ENCODE results near the gene PCBP3. TPM values are rescaled to one million over a fixed set of nuclear protein-coding genes. Genes with fewer than 3 reads are reported as not detected.

The PCBP3 gene
- total RNA-seq, 2 experiments from 2014 or later, result 1.3 to 1.4 TPM

DNA sequence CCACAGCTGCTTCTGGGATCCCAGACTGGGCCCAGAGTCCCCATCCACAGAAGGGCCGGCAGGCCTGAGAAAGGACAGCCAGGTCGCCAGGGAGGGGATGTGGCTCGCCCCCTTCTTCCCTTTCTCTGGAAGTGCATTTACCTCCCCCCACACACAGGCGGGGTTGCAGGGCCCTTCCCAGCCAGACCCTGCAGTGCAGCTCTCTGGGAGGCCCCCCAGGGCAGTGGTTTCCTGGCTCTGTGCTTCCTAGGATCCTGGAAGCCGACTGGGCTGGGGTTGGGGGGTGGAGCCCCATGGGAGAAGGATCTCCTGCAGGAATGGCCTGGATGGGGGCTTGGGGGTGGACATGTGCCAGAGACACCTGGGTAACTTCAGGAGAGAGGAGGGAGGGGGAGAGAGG is 333.9 kb downstream of the PCBP3 start:
- POLR2A ChIA-PET, result no interaction called here
- no peak overlapping the region for H3K27ac Mint-ChIP-seq
- CTCF ChIA-PET, result no interaction called here
- DNase-seq (no peak), ATAC-seq (no peak)
- H3K4me3 Mint-ChIP-seq, result no peak overlapping the region
- peaks cover 20% of the 10 kb centered on the region for H3K27me3 Mint-ChIP-seq (ENCODE audit: low read depth)
- no peaks in the 10 kb centered on the region for H3K9me3 Mint-ChIP-seq (ENCODE audit: insufficient read depth)
- peaks cover 24% of the 10 kb centered on the region for H3K4me1 Mint-ChIP-seq (ENCODE audit: low read depth)
- no peaks in the 10 kb centered on the region for H3K36me3 Mint-ChIP-seq (ENCODE audit: low read depth)

DNA sequence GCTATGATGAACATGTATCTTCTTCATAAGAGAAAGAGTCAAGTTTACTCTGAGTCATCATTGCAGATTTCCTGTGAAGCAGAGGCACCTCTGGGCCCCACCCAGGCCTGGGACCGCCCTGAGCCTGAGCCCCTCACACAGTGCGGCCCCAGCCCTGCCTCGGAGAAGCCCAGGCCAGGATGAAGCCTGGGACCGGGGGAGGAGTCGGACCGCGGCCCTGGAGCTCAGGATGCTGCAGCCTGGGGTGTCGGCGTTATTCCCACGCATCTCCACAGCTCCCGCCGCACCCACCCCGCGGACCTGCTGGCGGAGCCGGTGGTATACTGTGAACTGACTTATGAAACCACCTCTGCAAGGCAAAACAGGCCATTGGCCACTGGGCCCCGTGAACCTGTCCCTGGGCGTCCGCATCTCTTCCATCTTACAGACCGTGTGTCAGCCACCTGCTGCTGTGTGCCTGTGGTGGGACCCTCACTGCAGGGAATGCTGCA is 335.7 kb downstream of the PCBP3 start:
- CTCF ChIA-PET, result interaction anchor here (0.6 to 1.4 kb wide), 2 partner anchors 9 to 164 kb away, joined by 3 to 4 read pairs; no protein-coding TSS in a partner anchor
- DNase-seq (no peak), ATAC-seq (no peak)
- Mint-ChIP-seq H3K27me3 (ENCODE audit: low read depth) (peaks cover 22% of the 10 kb centered on the region), H3K27ac (no peak overlapping the region), H3K36me3 (ENCODE audit: low read depth) (no peaks in the 10 kb centered on the region), H3K4me3 (no peak overlapping the region), H3K9me3 (ENCODE audit: insufficient read depth) (no peaks in the 10 kb centered on the region), H3K4me1 (ENCODE audit: low read depth) (peaks cover 18% of the 10 kb centered on the region)
- POLR2A ChIA-PET, result no interaction called here

DNA sequence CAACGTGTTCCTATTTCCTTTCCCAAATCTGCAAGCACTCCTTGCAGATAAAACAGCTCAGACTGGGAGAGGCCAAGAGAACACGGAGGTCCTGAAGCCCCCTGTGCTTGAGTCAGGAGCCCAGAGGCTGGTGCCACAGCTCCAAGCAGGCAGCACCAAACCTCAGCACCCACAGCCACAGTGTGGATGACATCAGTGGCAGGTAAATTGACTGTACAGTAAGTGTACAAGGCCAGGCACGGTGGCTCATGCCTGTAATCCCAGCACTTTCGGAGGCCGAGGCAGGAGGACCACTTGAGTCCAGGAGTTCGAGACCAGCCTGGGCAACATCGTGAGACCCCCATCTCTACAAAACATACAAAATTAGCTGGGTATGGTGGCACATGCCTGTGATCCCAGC is 336.1 kb downstream of the PCBP3 start:
- Mint-ChIP-seq H3K27ac (no peak overlapping the region), H3K9me3 (ENCODE audit: insufficient read depth) (no peaks in the 10 kb centered on the region), H3K27me3 (ENCODE audit: low read depth) (peaks cover 17% of the 10 kb centered on the region), H3K4me1 (ENCODE audit: low read depth) (peaks cover 14% of the 10 kb centered on the region), H3K36me3 (ENCODE audit: low read depth) (no peaks in the 10 kb centered on the region), H3K4me3 (no peak overlapping the region)
- POLR2A ChIA-PET, result no interaction called here
- CTCF ChIA-PET, result interaction anchor here (1.0 kb wide), 1 partner anchor 164 kb away, joined by 3 read pairs; no protein-coding TSS in a partner anchor
- DNase-seq (no peak), ATAC-seq (no peak)

DNA sequence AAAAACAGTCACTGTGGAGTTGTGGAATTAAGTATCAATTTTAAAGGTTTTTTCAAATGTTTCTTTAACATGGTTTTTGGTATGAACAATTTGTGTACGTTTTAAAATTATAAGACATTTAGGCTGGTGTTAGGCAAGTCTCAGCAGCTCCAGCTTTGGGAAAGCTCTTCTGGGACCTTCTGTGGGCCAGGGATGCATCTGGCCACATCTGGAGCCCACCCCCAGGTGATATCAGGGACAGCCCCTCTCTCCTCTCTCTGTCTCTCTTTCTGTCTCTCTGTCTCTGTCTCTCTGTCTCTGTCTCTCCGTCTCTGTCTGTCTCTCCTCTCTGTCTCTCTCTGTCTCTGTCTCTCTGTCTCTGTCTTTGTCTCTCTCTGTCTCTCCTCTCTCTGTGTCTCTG is 336.7 kb downstream of the PCBP3 start:
- Mint-ChIP-seq H3K4me3 (no peak overlapping the region), H3K9me3 (ENCODE audit: insufficient read depth) (no peaks in the 10 kb centered on the region), H3K27ac (no peak overlapping the region), H3K4me1 (ENCODE audit: low read depth) (peaks cover 11% of the 10 kb centered on the region), H3K36me3 (ENCODE audit: low read depth) (no peaks in the 10 kb centered on the region), H3K27me3 (ENCODE audit: low read depth) (peaks cover 15% of the 10 kb centered on the region)
- no peak for DNase-seq
- POLR2A ChIA-PET, result no interaction called here
- ATAC-seq, result no peak
- CTCF ChIA-PET, result interaction anchor here (1.0 kb wide), 1 partner anchor 163 kb away, joined by 3 read pairs; no protein-coding TSS in a partner anchor

DNA sequence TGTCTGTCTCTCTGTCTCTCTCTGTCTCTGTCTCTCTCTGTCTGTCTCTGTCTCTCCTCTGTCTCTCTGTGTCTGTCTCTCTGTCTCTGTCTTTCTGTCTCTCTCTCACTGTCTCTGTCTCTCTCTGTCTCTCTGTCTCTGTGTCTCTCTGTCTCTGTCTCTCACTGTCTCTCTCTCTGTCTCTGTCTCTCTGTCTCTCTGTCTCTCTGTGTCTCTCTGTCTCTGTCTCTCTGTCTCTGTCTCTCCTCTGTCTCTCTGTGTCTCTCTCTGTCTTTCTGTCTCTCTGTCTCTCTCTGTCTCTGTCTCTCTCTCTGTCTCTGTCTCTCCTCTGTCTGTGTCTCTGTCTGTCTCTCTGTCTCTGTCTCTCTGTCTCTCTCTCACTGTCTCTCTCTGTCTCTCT is 337.2 kb downstream of the PCBP3 start:
- Mint-ChIP-seq H3K36me3 (ENCODE audit: low read depth) (no peaks in the 10 kb centered on the region), H3K27me3 (ENCODE audit: low read depth) (peaks cover 11% of the 10 kb centered on the region), H3K27ac (no peak overlapping the region), H3K4me1 (ENCODE audit: low read depth) (peaks cover 7% of the 10 kb centered on the region), H3K9me3 (ENCODE audit: insufficient read depth) (no peaks in the 10 kb centered on the region), H3K4me3 (no peak overlapping the region)
- no peak for ATAC-seq
- DNase-seq, result no peak
- POLR2A ChIA-PET, result no interaction called here
- CTCF ChIA-PET, result interaction anchor here (1.0 kb wide), 2 partner anchors 8 to 9 kb away, joined by 3 to 4 read pairs; no protein-coding TSS in a partner anchor

DNA sequence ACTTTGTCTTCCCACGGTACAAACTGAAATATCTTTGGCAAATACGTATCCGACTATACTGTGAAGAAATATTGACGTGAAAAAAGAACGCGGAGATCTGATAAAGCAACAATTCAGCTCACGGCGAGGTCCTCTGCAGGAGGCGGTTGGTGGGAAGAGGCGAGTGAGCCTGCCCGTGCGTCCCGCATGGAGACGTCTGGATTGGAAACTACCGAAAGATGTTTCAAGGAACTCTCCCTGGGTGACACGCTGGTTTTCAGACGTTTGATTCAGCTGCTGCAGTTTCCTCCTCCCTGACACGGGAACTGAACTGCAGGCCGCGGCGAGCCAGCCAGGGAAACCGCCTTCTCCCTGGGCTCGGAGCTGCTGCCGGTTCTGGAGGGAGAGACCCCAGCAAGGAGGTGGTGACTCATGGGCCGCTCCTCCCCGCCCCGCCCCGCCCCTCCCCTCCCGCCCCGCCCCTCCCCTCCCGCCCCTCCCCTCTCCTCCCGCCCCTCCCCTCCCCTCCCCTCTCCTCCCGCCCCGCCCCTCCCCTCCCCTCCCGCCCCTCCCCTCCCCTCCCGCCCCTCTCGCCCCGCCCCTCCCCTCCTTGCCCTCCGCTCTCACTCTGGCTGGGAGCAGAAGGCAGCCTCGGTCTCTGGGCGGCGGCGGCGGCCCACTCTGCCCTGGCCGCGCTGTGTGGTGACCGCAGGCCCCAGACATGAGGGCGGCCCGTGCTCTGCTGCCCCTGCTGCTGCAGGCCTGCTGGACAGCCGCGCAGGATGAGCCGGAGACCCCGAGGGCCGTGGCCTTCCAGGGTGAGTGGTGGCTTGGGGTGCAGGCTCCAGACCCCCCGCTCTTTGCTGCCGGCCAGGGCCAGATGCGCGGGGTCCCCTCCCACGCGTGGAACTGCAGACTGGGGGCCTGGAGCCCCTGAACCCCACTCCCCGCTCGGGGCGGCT is 337.9 kb downstream of the PCBP3 start, which contains the start of gene COL6A1:
Gene COL6A1, plus strand, starts transcription at position 620 of the 941 bp plus-strand sequence. Its CDS starts 81 bp downstream, at position 701.
- Mint-ChIP-seq H3K4me3 (no peak within 1 kb of the TSS), H3K36me3 (ENCODE audit: low read depth) (no peaks in the 10 kb centered on the region), H3K27ac (no peak within 1 kb of the TSS), H3K27me3 (ENCODE audit: low read depth) (peaks cover 5% of the 10 kb centered on the region), H3K9me3 (ENCODE audit: insufficient read depth) (no peaks in the 10 kb centered on the region), H3K4me1 (ENCODE audit: low read depth) (peaks cover 6% of the 10 kb centered on the region)
- ATAC-seq (peak; percentile 74), DNase-seq (peak; percentile 66)
- ChIA-PET CTCF (interaction anchor here (1.0 kb wide), 2 partner anchors 8 to 10 kb away, joined by 3 to 4 read pairs; no protein-coding TSS in a partner anchor), POLR2A (interaction anchor here (0.5 to 0.6 kb wide), 2 partner anchors 8 to 356 kb away, joined by 3 read pairs; no protein-coding TSS in a partner anchor)

DNA sequence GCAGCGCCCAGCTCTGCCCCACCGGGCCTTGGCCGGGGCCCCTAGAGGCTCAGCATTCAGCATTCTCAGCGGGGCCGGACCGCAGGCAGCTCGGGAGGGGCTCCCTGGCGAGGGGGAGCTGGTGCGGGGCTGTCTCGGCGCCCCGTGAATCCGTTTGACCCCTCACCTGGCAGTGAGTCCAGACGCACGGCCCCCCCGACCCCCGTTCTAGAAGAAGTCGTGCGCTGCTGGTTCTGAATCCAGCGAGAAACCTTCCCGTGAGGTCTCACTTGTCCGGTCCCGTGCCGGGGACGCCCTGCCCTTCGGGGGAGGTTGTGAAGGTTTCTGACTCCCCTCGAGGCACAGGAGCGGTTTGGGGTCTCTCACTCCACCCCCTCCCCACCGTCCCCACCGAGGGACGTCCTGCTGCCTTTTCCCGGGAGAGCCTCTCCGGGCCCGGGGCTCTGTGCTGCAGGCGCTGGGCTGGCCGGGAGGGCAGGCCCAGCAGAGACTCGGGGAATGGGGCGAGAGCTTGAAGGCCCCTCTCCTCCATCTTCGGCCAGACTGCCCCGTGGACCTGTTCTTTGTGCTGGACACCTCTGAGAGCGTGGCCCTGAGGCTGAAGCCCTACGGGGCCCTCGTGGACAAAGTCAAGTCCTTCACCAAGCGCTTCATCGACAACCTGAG is 338.7 kb downstream of the PCBP3 start:
- no peak overlapping the region for H3K27ac Mint-ChIP-seq
- ChIA-PET CTCF (no interaction called here), POLR2A (interaction anchor here (0.5 to 0.6 kb wide), 2 partner anchors 323 to 357 kb away, joined by 3 to 4 read pairs; no protein-coding TSS in a partner anchor)
- H3K36me3 Mint-ChIP-seq (ENCODE audit: low read depth), result no peaks in the 10 kb centered on the region
- peaks cover 6% of the 10 kb centered on the region for H3K4me1 Mint-ChIP-seq (ENCODE audit: low read depth)
- no peak overlapping the region for H3K4me3 Mint-ChIP-seq
- DNase-seq (no peak), ATAC-seq (peak; percentile 18)
- peaks cover 5% of the 10 kb centered on the region for H3K27me3 Mint-ChIP-seq (ENCODE audit: low read depth)
- H3K9me3 Mint-ChIP-seq (ENCODE audit: insufficient read depth), result no peaks in the 10 kb centered on the region

DNA sequence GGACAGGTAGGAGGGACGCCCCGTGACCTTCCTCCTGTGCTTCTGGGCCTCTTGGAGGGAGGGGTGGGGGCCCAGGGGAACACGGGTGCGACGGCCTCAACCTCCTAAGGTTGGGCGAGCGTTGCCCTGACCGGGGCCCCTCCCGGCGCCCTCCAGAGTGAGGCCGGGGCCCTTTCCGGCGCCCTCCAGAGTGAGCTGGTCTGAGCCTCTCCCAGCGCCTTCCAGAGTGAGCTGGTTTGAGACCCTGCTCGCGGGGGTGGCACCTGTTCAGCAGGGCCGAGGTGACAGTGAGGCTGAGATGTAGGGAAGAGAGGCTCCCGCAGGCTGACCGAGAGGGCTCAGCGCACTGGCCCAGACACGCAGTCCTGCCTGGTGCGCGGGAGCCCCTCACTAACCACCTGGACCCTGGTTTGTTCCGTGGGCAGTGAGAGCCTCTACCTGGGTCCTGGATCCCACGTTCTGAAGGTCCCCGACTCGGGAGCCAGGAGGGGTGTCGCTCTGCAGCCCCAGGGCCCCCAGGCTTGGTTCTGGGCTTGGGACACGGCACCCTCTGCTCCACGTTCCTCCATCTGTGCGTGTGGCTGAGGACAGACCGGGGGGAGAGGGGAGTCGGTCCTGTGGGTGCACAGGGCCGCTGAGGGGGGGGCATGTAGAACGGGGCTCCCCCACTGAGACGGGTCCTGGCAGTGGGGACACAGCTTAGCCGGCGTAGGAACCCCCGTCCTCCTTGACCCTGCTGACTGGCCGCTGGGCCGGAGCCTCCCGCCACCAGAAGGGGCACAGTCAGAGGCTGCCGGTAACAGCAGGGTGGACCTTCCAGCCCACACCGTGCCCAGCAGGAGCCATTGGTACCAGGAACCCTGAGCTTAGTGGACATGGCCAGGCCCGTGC is 339.5 kb downstream of the PCBP3 start:
- H3K9me3 Mint-ChIP-seq (ENCODE audit: insufficient read depth), result no peaks in the 10 kb centered on the region
- peaks cover 6% of the 10 kb centered on the region for H3K4me1 Mint-ChIP-seq (ENCODE audit: low read depth)
- H3K27ac Mint-ChIP-seq, result no peak overlapping the region
- H3K36me3 Mint-ChIP-seq (ENCODE audit: low read depth), result no peaks in the 10 kb centered on the region
- no peak overlapping the region for H3K4me3 Mint-ChIP-seq
- DNase-seq (no peak), ATAC-seq (no peak)
- CTCF ChIA-PET, result no interaction called here
- H3K27me3 Mint-ChIP-seq (ENCODE audit: low read depth), result peaks cover 5% of the 10 kb centered on the region
- POLR2A ChIA-PET, result no interaction called here

DNA sequence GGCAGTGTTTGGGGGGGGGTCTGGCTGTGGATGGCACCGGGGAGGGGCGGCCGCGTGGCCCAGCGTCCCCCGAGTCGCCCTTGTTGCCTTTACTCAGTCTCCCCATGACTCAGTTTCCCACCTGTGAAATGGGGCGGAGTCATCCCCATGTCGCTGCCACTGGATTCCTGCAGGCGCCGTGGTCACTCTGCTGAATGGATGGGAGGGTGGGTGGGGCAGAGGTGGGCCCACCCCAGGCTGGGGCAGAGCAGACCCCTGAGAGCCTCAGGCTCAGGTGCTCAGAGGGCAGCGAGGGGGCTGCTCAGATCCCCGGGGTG is 340.1 kb downstream of the PCBP3 start:
- no peaks in the 10 kb centered on the region for H3K36me3 Mint-ChIP-seq (ENCODE audit: low read depth)
- POLR2A ChIA-PET, result no interaction called here
- no peak overlapping the region for H3K4me3 Mint-ChIP-seq
- DNase-seq (no peak), ATAC-seq (no peak)
- H3K4me1 Mint-ChIP-seq (ENCODE audit: low read depth), result peaks cover 6% of the 10 kb centered on the region
- CTCF ChIA-PET, result no interaction called here
- peaks cover 3% of the 10 kb centered on the region for H3K27me3 Mint-ChIP-seq (ENCODE audit: low read depth)
- H3K27ac Mint-ChIP-seq, result no peak overlapping the region
- H3K9me3 Mint-ChIP-seq (ENCODE audit: insufficient read depth), result no peaks in the 10 kb centered on the region

DNA sequence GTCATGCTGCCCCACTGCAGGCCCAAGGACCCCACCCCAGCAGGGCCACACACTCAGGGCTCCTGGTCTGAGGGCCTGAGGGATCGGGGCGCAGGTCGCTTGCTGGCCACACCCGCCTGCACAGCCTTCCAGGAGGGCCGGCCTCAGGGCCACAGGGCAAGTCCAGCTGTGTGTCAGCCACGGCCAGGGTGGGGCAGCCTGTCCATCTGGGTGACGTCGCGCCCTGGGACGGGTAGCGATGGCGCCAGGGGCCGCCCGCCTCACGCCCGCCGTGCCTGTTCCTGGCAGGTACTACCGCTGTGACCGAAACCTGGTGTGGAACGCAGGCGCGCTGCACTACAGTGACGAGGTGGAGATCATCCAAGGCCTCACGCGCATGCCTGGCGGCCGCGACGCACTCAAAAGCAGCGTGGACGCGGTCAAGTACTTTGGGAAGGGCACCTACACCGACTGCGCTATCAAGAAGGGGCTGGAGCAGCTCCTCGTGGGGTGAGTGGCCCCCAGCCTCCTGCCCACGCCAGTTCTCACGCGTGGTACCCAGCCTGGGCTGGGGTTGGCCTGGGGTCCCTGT is 340.5 kb downstream of the PCBP3 start:
- POLR2A ChIA-PET, result no interaction called here
- H3K36me3 Mint-ChIP-seq (ENCODE audit: low read depth), result no peaks in the 10 kb centered on the region
- no peaks in the 10 kb centered on the region for H3K9me3 Mint-ChIP-seq (ENCODE audit: insufficient read depth)
- peaks cover 5% of the 10 kb centered on the region for H3K4me1 Mint-ChIP-seq (ENCODE audit: low read depth)
- H3K27me3 Mint-ChIP-seq (ENCODE audit: low read depth), result peaks cover 3% of the 10 kb centered on the region
- CTCF ChIA-PET, result no interaction called here
- H3K27ac Mint-ChIP-seq, result no peak overlapping the region
- DNase-seq (no peak), ATAC-seq (no peak)
- H3K4me3 Mint-ChIP-seq, result no peak overlapping the region

DNA sequence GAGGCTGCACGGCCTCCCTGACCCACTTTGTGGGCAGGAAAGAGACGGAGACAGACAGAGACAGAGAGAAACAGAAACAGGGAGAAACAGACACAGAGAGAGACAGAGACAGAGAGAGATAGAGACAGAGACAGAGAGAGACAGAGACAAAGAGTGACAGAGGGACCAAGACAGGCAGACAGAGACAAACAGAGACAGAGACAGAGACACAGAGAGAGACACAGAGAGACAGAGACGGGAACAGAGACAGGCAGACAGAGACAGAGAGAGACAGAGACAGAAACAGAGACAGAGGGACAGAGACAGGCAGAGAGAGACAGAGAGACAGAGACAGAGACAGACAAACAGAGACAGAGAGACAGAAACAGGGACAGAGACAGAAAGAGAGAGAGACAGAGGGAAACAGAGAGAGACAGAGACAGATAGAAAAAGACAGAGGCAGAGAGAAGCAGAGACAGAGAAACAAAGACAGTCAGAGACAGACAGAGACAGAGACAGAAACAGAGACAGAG is 341.1 kb downstream of the PCBP3 start:
- Mint-ChIP-seq H3K4me1 (ENCODE audit: low read depth) (peaks cover 2% of the 10 kb centered on the region), H3K9me3 (ENCODE audit: insufficient read depth) (no peaks in the 10 kb centered on the region), H3K27ac (peak overlapping the region; percentile 2), H3K36me3 (ENCODE audit: low read depth) (no peaks in the 10 kb centered on the region), H3K27me3 (ENCODE audit: low read depth) (peaks cover 3% of the 10 kb centered on the region), H3K4me3 (no peak overlapping the region)
- CTCF ChIA-PET, result no interaction called here
- no peak for DNase-seq
- POLR2A ChIA-PET, result no interaction called here
- no peak for ATAC-seq

Measured in activated CD8-positive, alpha-beta T cell treated with anti-CD3 and anti-CD28 coated beads, Interleukin-2, amount 10 ng/mL, durations not matched to agents 7 days and 5 days (primary cell).